Lung (tissue), 12 donors: ENCODE measurements around the gene CFAP45. TPM values are rescaled to one million over a fixed set of nuclear protein-coding genes. Genes with fewer than 3 reads are reported as not detected.

Experiments
- ATAC-seq: fragments of 200-7000 bp; cut with Tn5 transposase; one replicate; pipeline ENCODE4 v1.9.1; 2020; ENCODE audit warnings: moderate number of reproducible peaks; ENCODE audit not compliant: insufficient read depth, low FRiP score
- DNase-seq, 3 donors: peaks; one replicate each; pipeline ENCODE4 v3.0.0-alpha.2; 2013 to 2017
- H3K27ac ChIP-seq, 2 donors: one replicate each; pipeline ENCODE4 v1.5.1; 2013; ENCODE audit warnings: mild to moderate bottlenecking in 2 of 2, moderate library complexity in 2 of 2, control low read depth in 1 of 2, inconsistent platforms in 1 of 2, low read depth in 1 of 2, low read length in 1 of 2
- H3K27me3 ChIP-seq, 3 donors: one replicate each; pipeline ENCODE4 v1.5.1; 2013; ENCODE audit warnings: low read length in 2 of 3; ENCODE audit not compliant: control insufficient read depth in 3 of 3, insufficient read depth in 3 of 3
- H3K36me3 ChIP-seq, 4 donors: one replicate each; pipeline ENCODE4 v1.5.1; 2013; ENCODE audit warnings: low read length in 4 of 4, mild to moderate bottlenecking in 1 of 4, moderate library complexity in 1 of 4; ENCODE audit not compliant: control insufficient read depth in 4 of 4, insufficient read depth in 4 of 4
- H3K4me1 ChIP-seq, 5 donors: one replicate each; pipeline ENCODE4 v1.5.1; 2013; ENCODE audit warnings: low read length in 5 of 5, mild to moderate bottlenecking in 2 of 5, moderate library complexity in 1 of 5; ENCODE audit not compliant: control insufficient read depth in 5 of 5, insufficient read depth in 5 of 5
- H3K4me3 ChIP-seq: one replicate; pipeline ENCODE4 v1.5.1; 2013; ENCODE audit warnings: mild to moderate bottlenecking, control low read depth, moderate library complexity
- H3K9ac ChIP-seq, 2 donors: one replicate each; pipeline ENCODE4 v1.5.1; 2013; ENCODE audit warnings: low read length in 2 of 2, control low read depth in 1 of 2; ENCODE audit not compliant: insufficient read depth in 1 of 2
- H3K9me3 ChIP-seq, 4 donors: one replicate each; pipeline ENCODE4 v1.5.1; 2013; ENCODE audit warnings: low read length in 3 of 4, mild to moderate bottlenecking in 1 of 4, moderate library complexity in 1 of 4; ENCODE audit not compliant: control insufficient read depth in 4 of 4, insufficient read depth in 3 of 4
- WGBS, 2 donors: extraction: QIAGEN DNeasy Blood & Tissue Kit; methylation state at CpG; one replicate each; pipeline ENCODE4 v1.1.7; 2013; 5-methylcytosine and 5-hydroxymethylcytosine counted together
- polyA plus RNA-seq, 2 donors: library from polyadenylated mRNA; stranded (reverse); fragments of 200-250 nt; gene quantifications; one replicate each; pipeline ENCODE4 v1.2.1, GENCODE V29; 2013
- total RNA-seq, 2 donors: library from RNA; depleted of rRNA in 1 of 2; stranded (reverse); fragments of >200 nt in 1 of 2; gene quantifications; one replicate each; pipeline ENCODE4 v1.2.1, GENCODE V29; 2014 to 2021
- TF ChIP-seq, protein P1 (sequence below): IDR thresholded peaks from 2 replicates; pipeline ENCODE4 v1.5.1; 2012; ENCODE audit warnings: mild to moderate bottlenecking; ENCODE audit errors: control extremely low read depth, extremely low read depth
- donor health status: control.
- donor health status: control.
- donor health status: Bipolar disorder and iron deficiency.
- donor health status: healthy.
- donor health status: DM: yes; HTN: yes; CAD: no.

Gene CFAP45
- total and polyA plus RNA-seq, 4 donors = 9.4 to 29.5 (median 13.1) TPM

DNA sequence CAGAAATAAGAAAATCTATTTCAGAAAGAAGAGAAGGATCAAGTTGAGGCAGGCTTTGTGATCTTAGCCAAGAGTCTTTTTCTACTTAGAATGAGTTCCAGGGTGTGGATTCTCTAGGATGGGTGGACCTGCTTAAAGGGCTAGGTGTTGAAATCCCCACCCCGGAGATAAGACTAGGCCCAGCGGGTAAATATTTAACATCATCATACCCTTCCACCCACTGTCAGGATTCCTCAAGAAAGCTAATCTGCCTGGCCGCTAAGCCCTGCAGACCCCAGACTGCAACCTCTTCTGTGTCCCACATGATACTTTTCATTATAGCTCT is 39.7 kb upstream of the CFAP45 start:
- no peaks in the 10 kb centered on the region for H3K36me3 ChIP-seq
- no peaks in the 10 kb centered on the region for H3K27me3 ChIP-seq
- DNase-seq (no peak), ATAC-seq (no peak)
- TF ChIP-seq, protein P1, sequence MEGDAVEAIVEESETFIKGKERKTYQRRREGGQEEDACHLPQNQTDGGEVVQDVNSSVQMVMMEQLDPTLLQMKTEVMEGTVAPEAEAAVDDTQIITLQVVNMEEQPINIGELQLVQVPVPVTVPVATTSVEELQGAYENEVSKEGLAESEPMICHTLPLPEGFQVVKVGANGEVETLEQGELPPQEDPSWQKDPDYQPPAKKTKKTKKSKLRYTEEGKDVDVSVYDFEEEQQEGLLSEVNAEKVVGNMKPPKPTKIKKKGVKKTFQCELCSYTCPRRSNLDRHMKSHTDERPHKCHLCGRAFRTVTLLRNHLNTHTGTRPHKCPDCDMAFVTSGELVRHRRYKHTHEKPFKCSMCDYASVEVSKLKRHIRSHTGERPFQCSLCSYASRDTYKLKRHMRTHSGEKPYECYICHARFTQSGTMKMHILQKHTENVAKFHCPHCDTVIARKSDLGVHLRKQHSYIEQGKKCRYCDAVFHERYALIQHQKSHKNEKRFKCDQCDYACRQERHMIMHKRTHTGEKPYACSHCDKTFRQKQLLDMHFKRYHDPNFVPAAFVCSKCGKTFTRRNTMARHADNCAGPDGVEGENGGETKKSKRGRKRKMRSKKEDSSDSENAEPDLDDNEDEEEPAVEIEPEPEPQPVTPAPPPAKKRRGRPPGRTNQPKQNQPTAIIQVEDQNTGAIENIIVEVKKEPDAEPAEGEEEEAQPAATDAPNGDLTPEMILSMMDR = no peak
- H3K4me3 ChIP-seq = no peak overlapping the region
- no peak overlapping the region for H3K9ac ChIP-seq
- no peak overlapping the region for H3K27ac ChIP-seq
- WGBS, 2 donors = 82 to 83% methylated on average over 3 of the region's 3 CpGs
- peaks cover 0 to 17% (median 12%) of the 10 kb centered on the region in 5 donors for H3K4me1 ChIP-seq
- H3K9me3 ChIP-seq = no peaks in the 10 kb centered on the region

DNA sequence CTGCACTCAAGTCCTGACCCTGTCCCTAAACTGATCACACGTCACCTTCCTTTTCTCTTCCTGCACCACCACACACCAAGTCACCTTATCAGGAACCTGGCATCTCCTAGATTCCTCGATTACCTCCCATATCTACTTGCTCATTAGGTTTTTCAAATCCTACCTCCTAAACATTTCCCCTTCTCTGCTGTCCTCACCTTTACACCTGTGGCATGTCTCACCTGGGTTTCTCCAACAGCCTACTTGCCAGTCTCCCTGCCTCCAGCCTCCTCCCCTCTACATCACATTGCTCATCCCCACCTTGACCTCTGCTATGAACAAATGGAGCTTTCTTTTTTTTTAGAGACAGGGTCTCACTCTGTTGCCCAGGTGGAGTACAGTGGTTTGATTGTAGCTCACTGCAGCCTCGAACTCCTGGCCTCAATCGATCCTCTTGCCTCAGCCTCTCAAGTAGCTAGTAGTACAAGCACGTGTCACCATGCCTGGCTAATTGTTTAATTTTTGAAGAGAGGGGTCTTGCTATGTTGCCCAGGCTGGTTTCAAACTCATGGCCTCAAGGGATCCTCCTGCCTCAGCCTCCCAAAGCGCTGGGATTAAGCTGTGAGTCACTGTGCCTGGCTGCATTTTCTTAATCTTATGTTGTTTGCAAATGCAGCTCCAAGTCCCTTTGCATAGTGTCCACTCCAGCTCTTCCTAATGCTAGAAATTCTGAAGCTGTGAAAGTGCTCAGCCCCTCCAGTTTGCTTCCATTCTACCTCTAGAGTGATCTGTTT is 39.1 kb upstream of the CFAP45 start:
- Histone ChIP-seq H3K36me3 (no peaks in the 10 kb centered on the region), H3K4me3 (no peak overlapping the region), H3K27ac (no peak overlapping the region), H3K27me3 (no peaks in the 10 kb centered on the region), H3K4me1 (peaks cover 0 to 16% (median 12%) of the 10 kb centered on the region in 5 donors), H3K9me3 (no peaks in the 10 kb centered on the region), H3K9ac (no peak overlapping the region)
- DNase-seq = no peak
- TF ChIP-seq, protein P1 = no peak
- 87 to 92% methylated on average over 6 of the region's 6 CpGs for WGBS, 2 donors
- ATAC-seq = no peak

DNA sequence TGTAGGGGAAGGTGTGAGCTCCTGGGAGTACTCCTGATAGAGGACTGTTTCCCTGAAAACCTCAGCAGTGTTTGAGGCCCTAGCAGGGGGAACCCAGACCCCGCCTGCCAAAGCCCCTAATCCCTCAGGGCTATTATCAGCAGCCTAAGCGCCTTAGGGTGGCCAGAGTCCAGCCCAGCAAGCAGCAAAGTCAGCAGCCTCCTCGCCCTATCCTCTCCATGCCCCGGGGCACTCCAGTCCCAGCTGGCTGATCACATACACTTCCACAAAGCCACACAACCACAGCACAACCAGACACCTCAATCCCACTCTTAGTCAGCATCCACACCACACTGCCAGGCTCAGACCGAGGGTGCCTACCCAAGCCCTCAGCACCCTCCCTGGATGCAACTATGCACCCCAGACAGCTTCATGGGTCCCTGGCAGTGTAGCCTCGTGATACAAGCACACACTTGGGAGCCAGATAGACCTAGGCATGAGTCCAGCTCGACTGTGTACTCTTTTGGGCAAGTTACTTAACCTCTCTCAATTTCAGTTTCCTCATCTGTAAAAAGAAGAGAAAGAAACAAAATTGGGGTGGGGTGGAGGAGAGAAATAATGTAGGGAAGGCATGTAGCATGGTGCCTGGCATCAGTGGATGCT is 38.4 kb upstream of the CFAP45 start:
- Histone ChIP-seq H3K4me3 (no peak overlapping the region), H3K4me1 (peaks cover 0 to 12% (median 9%) of the 10 kb centered on the region in 5 donors), H3K36me3 (no peaks in the 10 kb centered on the region), H3K27me3 (no peaks in the 10 kb centered on the region), H3K27ac (no peak overlapping the region), H3K9ac (no peak overlapping the region), H3K9me3 (no peaks in the 10 kb centered on the region)
- DNase-seq = no peak
- WGBS, 2 donors = 65 to 69% methylated on average over 7 of the region's 7 CpGs
- TF ChIP-seq, protein P1 = no peak
- no peak for ATAC-seq
